GM12878 (cell line): ENCODE measurements around the gene BAZ2A. TPM values are rescaled to one million over a fixed set of nuclear protein-coding genes. Genes with fewer than 3 reads are reported as not detected.

ENCODE experiments used
- ATAC-seq: fragments of 200-7000 bp; cut with Tn5 transposase; 3 replicates; pipeline ENCODE4 v1.9.1; 2020; ENCODE audit warnings: mild to moderate bottlenecking, moderate library complexity
- BruUV-seq: library from RNA; stranded (reverse); fragments of 400-500 nt; replicated peaks from 2 replicates; lab custom pipeline; 2021; lab: Mats Ljungman, UMichigan
- CTCF ChIA-PET: fragments of 300-600 bp; sonication (Branson Sonifier 250); formaldehyde crosslinking; extraction: SDS; loops from one replicate; lab custom pipeline; 2021; ENCODE audit warnings: inconsistent platforms; lab: Yijun Ruan, JAX
- POLR2A ChIA-PET: fragments of 350-600 bp; formaldehyde crosslinking; extraction: SDS; loops from one replicate; lab custom pipeline; 2021; ENCODE audit warnings: inconsistent platforms; lab: Charles Lee
- RAD21 ChIA-PET: fragments of 300-600 bp; sonication (Branson Sonifier 250); formaldehyde crosslinking; loops from one replicate; lab custom pipeline; 2023; ENCODE audit warnings: antibody characterized with exemption; ENCODE audit not compliant: unreplicated experiment; lab: Charles Lee
- SMC1A ChIA-PET: fragments of 300-600 bp; sonication (Branson Sonifier 250); formaldehyde crosslinking; loops from one replicate; lab custom pipeline; 2023; ENCODE audit not compliant: unreplicated experiment, uncharacterized antibody; lab: Charles Lee
- DNase-seq: peaks from one replicate; pipeline ENCODE4 v3.0.0-alpha.2; 2011; ENCODE audit warnings: low read depth, low spot score
- FAIRE-seq: peaks from 3 replicates; lab custom pipeline; 2011; peaks lifted over from hg19 to GRCh38; lab: Jason Lieb, UNC
- H2AFZ ChIP-seq: 2 replicates; pipeline ENCODE4 v1.6.0; 2011; ENCODE audit warnings: low read depth, low read length, control low read depth; ENCODE audit not compliant: control insufficient read depth
- H3K27ac ChIP-seq: 2 replicates; pipeline ENCODE4 v1.5.1; 2011; ENCODE audit warnings: control low read depth; ENCODE audit not compliant: control insufficient read depth, insufficient read depth
- H3K27me3 ChIP-seq, 2 experiments: replicated peaks in 1 of 2; 2 replicates each; pipeline versions ENCODE4 v1.6.0 to v1.6.1; 2011; ENCODE audit warnings: low read length in 1 of 2; ENCODE audit not compliant: control insufficient read depth in 2 of 2, insufficient read depth in 2 of 2
- H3K36me3 ChIP-seq, 2 experiments: 2 replicates each; pipeline ENCODE4 v1.5.1; 2011; ENCODE audit warnings: low read length in 1 of 2; ENCODE audit not compliant: control insufficient read depth in 2 of 2, insufficient read depth in 2 of 2
- H3K4me1 ChIP-seq: 2 replicates; pipeline ENCODE4 v1.6.1; 2011; ENCODE audit warnings: mild to moderate bottlenecking, low read length, moderate library complexity, mixed read lengths; ENCODE audit not compliant: control insufficient read depth, insufficient read depth
- H3K4me2 ChIP-seq: 2 replicates; pipeline ENCODE4 v1.6.0; 2011; ENCODE audit warnings: control low read depth; ENCODE audit not compliant: control insufficient read depth, insufficient read depth
- H3K4me3 ChIP-seq: fragments of 200-600 bp; sonication (generic); 2 replicates; pipeline ENCODE4 v1.5.1; 2016
- H3K79me2 ChIP-seq: 2 replicates; pipeline ENCODE4 v1.6.0; 2011; ENCODE audit warnings: low read length; ENCODE audit not compliant: control insufficient read depth, insufficient read depth
- H3K9ac ChIP-seq: 2 replicates; pipeline ENCODE4 v1.8.0; 2011; ENCODE audit warnings: low read length, control low read depth, mixed read lengths; ENCODE audit not compliant: control insufficient read depth, insufficient read depth
- H3K9me3 ChIP-seq: replicated peaks from 3 replicates; pipeline ENCODE4 v1.5.1; 2011; ENCODE audit warnings: mild to moderate bottlenecking, low read length; ENCODE audit not compliant: control insufficient read depth, insufficient read depth
- H4K20me1 ChIP-seq: 2 replicates; pipeline ENCODE4 v1.6.0; 2011; ENCODE audit not compliant: control insufficient read depth, insufficient read depth
- BHLHE40 ChIP-seq, 2 experiments: fragments of 450-650 bp in 1 of 2; IDR thresholded peaks; 2 replicates each; pipeline ENCODE4 v1.6.1; 2011 to 2017; ENCODE audit warnings: low read depth in 2 of 2, borderline replicate concordance in 1 of 2, improper control_type of control experiment in 1 of 2, low read length in 1 of 2, mild to moderate bottlenecking in 1 of 2
- CBFB ChIP-seq: IDR thresholded peaks from 2 replicates; pipeline ENCODE4 v1.6.1; 2016; ENCODE audit warnings: antibody characterized with exemption, low read depth
- JUNB ChIP-seq: IDR thresholded peaks from 2 replicates; pipeline ENCODE4 v1.6.1; 2016; ENCODE audit warnings: antibody characterized with exemption, mild to moderate bottlenecking
- MTA2 ChIP-seq: fragments of 450-650 bp; IDR thresholded peaks from 2 replicates; pipeline ENCODE4 v1.6.1; 2016; ENCODE audit warnings: low read depth, mild to moderate bottlenecking, moderate library complexity
- NKRF ChIP-seq: fragments of 450-650 bp; conservative IDR thresholded peaks from 2 replicates; pipeline ENCODE4 v1.6.1; 2017; ENCODE audit warnings: mild to moderate bottlenecking, moderate library complexity
- NR2F1 ChIP-seq: fragments of 450-650 bp; conservative IDR thresholded peaks from 2 replicates; pipeline ENCODE4 v1.6.1; 2017; ENCODE audit warnings: mild to moderate bottlenecking
- POLR2A ChIP-seq: IDR thresholded peaks from 2 replicates; pipeline ENCODE4 v1.6.1; 2011; ENCODE audit warnings: low read depth, mild to moderate bottlenecking, low read length
- RCOR1 ChIP-seq: conservative IDR thresholded peaks from 2 replicates; pipeline ENCODE4 v1.6.1; 2012; ENCODE audit warnings: low read depth, low read length, improper control_type of control experiment
- RUNX3 ChIP-seq: IDR thresholded peaks from 2 replicates; pipeline ENCODE4 v1.6.1; 2012; ENCODE audit warnings: low read length, inconsistent platforms
- TAF1 ChIP-seq: IDR thresholded peaks from 2 replicates; pipeline ENCODE4 v1.6.1; 2011; ENCODE audit warnings: mild to moderate bottlenecking, low read depth, low read length, borderline replicate concordance
- TBL1XR1 ChIP-seq: IDR thresholded peaks from 2 replicates; pipeline ENCODE4 v1.6.1; 2012; ENCODE audit warnings: low read depth, low read length, improper control_type of control experiment
- USF2 ChIP-seq: IDR thresholded peaks from 2 replicates; pipeline ENCODE4 v1.6.1; 2011; ENCODE audit warnings: low read depth, low read length, improper control_type of control experiment, borderline replicate concordance
- WRNIP1 ChIP-seq: IDR thresholded peaks from 2 replicates; pipeline ENCODE4 v1.6.1; 2011; ENCODE audit warnings: low read depth, low read length, improper control_type of control experiment, borderline replicate concordance
- YBX1 ChIP-seq: fragments of 450-650 bp; IDR thresholded peaks from 2 replicates; pipeline ENCODE4 v1.6.1; 2016; ENCODE audit warnings: antibody characterized with exemption
- WGBS: methylation state at CpG from one replicate; pipeline ENCODE4 v1.1.6; 2016; ENCODE audit warnings: low lambda C conversion rate; ENCODE audit not compliant: insufficient replicate concordance, insufficient coverage; ENCODE audit errors: missing lambda C conversion rate; 5-methylcytosine and 5-hydroxymethylcytosine counted together
- in situ Hi-C: fragments of 300-500 bp; cut with MboI; formaldehyde crosslinking; loops from 9 replicates; pipeline ENCODE4 v1.14.3; 2018; ENCODE audit warnings: mixed read lengths
- intact Hi-C: fragments of 100-400 bp; cut with micrococcal nuclease; formaldehyde crosslinking; loops from one replicate; pipeline ENCODE4 v1.14.2; 2022; ENCODE audit not compliant: unreplicated experiment
- polyA plus RNA-seq, 11 experiments: library from polyadenylated mRNA; depleted of rRNA in 4 of 11; unstranded in 6 of 11; stranded (reverse) in 5 of 11; fragments of >200 nt; fragmentation: Nextera tagmentation in 4 of 11; fragmentation: Illumina TruSeq in 1 of 11; extraction: Ambion mirVana in 4 of 11; extraction: Trizol in 1 of 11; gene quantifications; 1 replicate in 1 of 11; 2 replicates in 10 of 11; pipeline versions ENCODE4 v1.2.1 to v1.2.3, GENCODE V29; 2011 to 2016; ENCODE audit warnings: inconsistent platforms in 2 of 11, missing spikeins in 2 of 11, low read depth in 1 of 11
- total RNA-seq, 4 experiments: library from RNA; depleted of rRNA in 3 of 4; stranded (reverse); fragments of >200 nt in 3 of 4; fragmentation: Illumina TruSeq in 1 of 4; extraction: Trizol in 1 of 4; gene quantifications; 2 replicates each; pipeline versions ENCODE4 v1.2.1 to v1.2.3, GENCODE V29; 2013 to 2021

The BAZ2A gene
- total and polyA plus RNA-seq, 10 of the 15 experiments (the other 5 are each of a cell fraction or from before 2014, with no cell fraction given), result 4.8 to 90.2 (median 29.9) TPM

DNA sequence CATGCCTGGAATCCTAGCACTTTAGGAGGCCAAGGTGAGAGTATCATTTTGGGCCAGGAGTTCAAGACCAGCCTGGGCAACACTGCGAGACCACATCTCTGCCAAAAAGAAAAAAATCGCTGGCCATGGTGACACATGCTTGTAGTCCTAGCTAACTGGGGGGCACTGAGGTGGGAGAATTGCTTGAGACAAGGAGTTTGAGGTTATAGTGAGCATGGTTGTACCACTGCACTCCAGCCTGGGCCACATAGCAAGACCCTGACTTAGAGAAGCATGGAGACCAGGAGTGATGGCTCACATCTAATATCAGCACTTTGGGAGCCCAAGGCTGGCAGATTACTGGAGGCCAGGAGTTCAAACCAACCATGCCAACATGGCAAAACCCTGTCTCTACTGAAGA is 48.7 kb upstream of the BAZ2A start:
- no peak overlapping the region for H2AFZ ChIP-seq
- no TSS peak for BruUV-seq
- POLR2A ChIA-PET, result interaction anchor here (0.6 to 3.4 kb wide), 5 partner anchors 8 to 36 kb away, joined by 4 to 20 read pairs (median 5); partner anchors contain the start of gene PTGES3
- ATAC-seq (no peak), FAIRE-seq (no peak), DNase-seq (no peak)
- H3K79me2 ChIP-seq, result peaks cover 93% of the 10 kb centered on the region
- RAD21 ChIA-PET, result interaction anchor here (0.6 to 0.8 kb wide), 2 partner anchors 20 to 36 kb away, joined by 3 read pairs; no protein-coding TSS in a partner anchor
- no peak overlapping the region for H3K9ac ChIP-seq
- SMC1A ChIA-PET, result interaction anchor here (1.2 to 2.3 kb wide), 3 partner anchors 11 to 32 kb away, joined by 3 to 10 read pairs (median 5); no protein-coding TSS in a partner anchor
- in situ Hi-C loops, result no loop called here
- peaks cover 42% of the 10 kb centered on the region for H3K4me1 ChIP-seq
- H4K20me1 ChIP-seq, result peaks cover 10% of the 10 kb centered on the region
- H3K27me3 ChIP-seq, result no peaks in the 10 kb centered on the region
- no peaks in the 10 kb centered on the region for H3K9me3 ChIP-seq
- CTCF ChIA-PET, result interaction anchor here (0.8 to 2.8 kb wide), 2 partner anchors 18 to 42 kb away, joined by 3 to 12 read pairs; no protein-coding TSS in a partner anchor
- WGBS, result 66% methylated on average over 2 of the region's 2 CpGs
- H3K4me2 ChIP-seq, result peak overlapping the region; percentile 79
- no peak for TF ChIP-seq TBL1XR1
- TF ChIP-seq WRNIP1, result 0 out of 2 replicates have a peak, but pooled peaks have one; percentile 64
- peak; percentile 17; the same call in 1 of the 2 replicates for TF ChIP-seq POLR2A
- TF ChIP-seq, all 136 proteins: peak for 2
- intact Hi-C loops, result no loop called here
- Histone ChIP-seq H3K4me3 (peak overlapping the region; percentile 25; the same call in 1 of the 2 replicates), H3K27ac (peak overlapping the region; percentile 18; the same call in 1 of the 2 replicates), H3K36me3 (peaks cover 4 to 30% of the 10 kb centered on the region in 2 experiments)

GRCh38 chr12:56677680-56678079 is 47.6 kb upstream of the BAZ2A start:
- CTCF ChIA-PET, result interaction anchor here (1.0 to 2.8 kb wide), 3 partner anchors 32 to 76 kb away, joined by 3 to 12 read pairs (median 3); partner anchors contain the start of gene ATP5F1B
- H3K4me3 ChIP-seq, result no peak overlapping the region
- no TSS peak for BruUV-seq
- peaks cover 42% of the 10 kb centered on the region for H3K4me1 ChIP-seq
- intact Hi-C loops, result no loop called here
- peak; percentile 80 for ATAC-seq
- peaks cover 4 to 30% of the 10 kb centered on the region in 2 experiments for H3K36me3 ChIP-seq
- RAD21 ChIA-PET, result interaction anchor here (0.8 to 2.1 kb wide), 4 partner anchors 11 to 41 kb away, joined by 3 to 7 read pairs (median 3); no protein-coding TSS in a partner anchor
- TF ChIP-seq TAF1, result no peak
- TF ChIP-seq CBFB, result 0 out of 2 replicates have a peak, but pooled peaks have one; percentile 32
- TF ChIP-seq MTA2, result no peak
- TF ChIP-seq BHLHE40 (IDR thresholded peaks at IDR 0.05; ENCODE audit: borderline replicate concordance in 1 of 2, low read depth in 2 of 2, low read length in 1 of 2), result peak; percentile 55 to 63; a peak in 2 of 4 replicates
- TF ChIP-seq NR2F1, result no peak
- TF ChIP-seq USF2, result no peak
- TF ChIP-seq RCOR1, result no peak
- peak; percentile 43; the same call in 1 of the 2 replicates for TF ChIP-seq JUNB
- no peak for TF ChIP-seq NKRF
- TF ChIP-seq YBX1, result no peak
- peak; percentile 38; the same call in 1 of the 2 replicates for TF ChIP-seq RUNX3
- POLR2A ChIA-PET, result interaction anchor here (0.6 to 3.4 kb wide), 9 partner anchors 9 to 839 kb away, joined by 3 to 20 read pairs (median 6); partner anchors contain the start of gene PTGES3
- SMC1A ChIA-PET, result interaction anchor here (0.6 to 2.5 kb wide), 7 partner anchors 10 to 91 kb away, joined by 4 to 20 read pairs (median 5); no protein-coding TSS in a partner anchor
- H3K9ac ChIP-seq, result no peak overlapping the region; the same call in 1 of the 2 replicates
- H2AFZ ChIP-seq, result no peak overlapping the region
- H4K20me1 ChIP-seq, result peaks cover 10% of the 10 kb centered on the region
- no peaks in the 10 kb centered on the region for H3K9me3 ChIP-seq
- 92% methylated on average over 1 of the region's 1 CpG for WGBS
- H3K27me3 ChIP-seq, result no peaks in the 10 kb centered on the region
- FAIRE-seq, result no peak
- H3K27ac ChIP-seq, result peak overlapping the region; percentile 52; the same call in 1 of the 2 replicates
- peak overlapping the region; percentile 79 for H3K4me2 ChIP-seq
- in situ Hi-C loops, result no loop called here
- peaks cover 90% of the 10 kb centered on the region for H3K79me2 ChIP-seq
- DNase-seq, result no peak
